Hindlimb muscle (tissue), 1 donor: ENCODE data around the gene RAB27B. TPM values are rescaled to one million over a fixed set of nuclear protein-coding genes. Genes with fewer than 3 reads are reported as not detected.

Experiments
- DNase-seq: peaks from one replicate; pipeline ENCODE4 v3.0.0-alpha.2; 2013
- polyA plus RNA-seq: library from polyadenylated mRNA; unstranded; fragments of 120-200 nt; gene quantifications from one replicate; pipeline ENCODE4 v1.2.1, GENCODE V29; 2013; ENCODE audit not compliant: insufficient read length

The RAB27B gene
- polyA plus RNA-seq, 1 donor, result 0.30 TPM

GRCh38 chr18:54867131-54867530 lies 38.9 kb downstream of the RAB27B start:
- DNase-seq, result no peak

- DNase-seq, result no peak
Observed at GRCh38 chr18:54871231-54871630, 43.0 kb downstream of the RAB27B start.

GRCh38 chr18:54872681-54873080 lies 44.4 kb downstream of the RAB27B start:
- DNase-seq, result no peak

- DNase-seq, result no peak
Observed at GRCh38 chr18:54873884-54874255, 45.6 kb downstream of the RAB27B start.

GRCh38 chr18:54875063-54875462 lies 46.8 kb downstream of the RAB27B start:
- no peak for DNase-seq

DNA sequence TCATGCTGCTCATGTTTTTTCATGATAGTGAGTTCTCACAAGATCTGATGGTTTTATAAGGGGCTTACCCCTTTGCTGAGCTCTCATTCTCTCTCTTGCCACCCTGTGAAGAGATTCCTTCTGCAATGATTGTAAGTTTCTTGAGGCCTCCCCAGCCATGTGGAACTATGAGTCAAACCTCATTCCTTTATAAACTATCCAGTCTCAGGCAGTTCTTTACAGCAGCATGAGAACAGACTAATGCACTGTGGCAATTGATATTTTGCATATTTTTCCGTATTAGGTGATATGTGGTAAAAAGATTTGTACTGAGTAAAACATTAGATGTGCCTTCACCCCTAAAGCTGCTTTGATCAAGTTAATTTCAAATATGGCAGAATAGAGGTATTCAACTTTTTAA lies 48.8 kb downstream of the RAB27B start:
- no peak for DNase-seq

DNA sequence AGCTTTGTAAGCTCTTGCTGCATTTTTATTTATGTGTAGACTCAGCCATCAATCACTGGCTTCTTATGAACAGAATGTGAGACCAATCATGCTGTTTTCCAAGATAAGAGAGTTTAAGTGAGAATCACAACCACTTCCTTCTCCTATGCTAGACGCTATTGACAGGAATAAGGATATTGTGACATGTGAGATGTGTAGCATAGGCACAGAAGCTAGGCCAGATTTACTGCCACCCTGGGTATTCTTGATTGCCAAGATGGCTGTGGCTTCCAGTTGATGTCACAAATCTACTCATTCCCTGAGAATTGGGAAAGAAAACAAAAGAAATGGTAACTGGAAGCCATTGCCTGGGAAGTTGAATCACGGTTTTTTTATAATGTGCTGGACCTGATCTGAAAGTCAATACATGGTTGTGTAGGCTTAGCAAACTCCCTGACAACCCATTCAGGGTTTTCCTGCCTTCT lies 49.9 kb downstream of the RAB27B start:
- no peak for DNase-seq

GRCh38 chr18:54878659-54879358 lies 50.5 kb downstream of the RAB27B start:
- DNase-seq, result no peak

GRCh38 chr18:54879691-54880090 lies 51.4 kb downstream of the RAB27B start:
- no peak for DNase-seq

DNA sequence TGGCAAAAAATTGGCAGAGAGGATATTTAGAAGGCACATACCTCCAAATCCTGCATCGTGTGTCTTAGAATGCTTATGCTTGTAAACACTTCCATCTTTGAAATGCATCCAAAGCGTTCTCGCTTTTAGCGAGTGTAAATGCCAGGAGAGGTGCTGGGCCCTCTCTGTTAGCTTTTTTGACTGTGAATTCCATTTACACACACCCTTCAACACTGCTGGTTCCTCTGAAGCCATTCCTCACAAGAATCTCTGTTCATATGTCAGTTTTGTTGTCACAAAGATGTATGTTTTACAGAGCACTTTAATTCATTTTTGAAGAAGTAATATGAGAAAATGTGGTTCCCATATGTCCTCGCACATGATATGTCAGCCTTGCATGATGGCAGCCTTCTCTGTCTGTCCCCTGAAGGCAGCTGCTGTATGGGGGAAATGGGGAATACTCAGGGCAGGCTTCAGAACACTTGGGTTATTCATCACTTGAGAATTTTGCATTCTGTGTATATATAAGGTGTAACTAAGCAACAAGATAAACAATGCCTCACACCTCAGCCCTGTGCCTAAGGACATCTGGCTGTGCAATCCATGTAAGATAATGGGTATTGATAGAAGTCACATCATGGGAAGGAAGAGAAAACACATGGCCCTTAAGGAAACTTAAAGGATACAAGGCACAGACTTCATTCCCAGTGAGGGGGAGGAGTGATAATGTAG lies 52.3 kb downstream of the RAB27B start:
- DNase-seq, result no peak

DNA sequence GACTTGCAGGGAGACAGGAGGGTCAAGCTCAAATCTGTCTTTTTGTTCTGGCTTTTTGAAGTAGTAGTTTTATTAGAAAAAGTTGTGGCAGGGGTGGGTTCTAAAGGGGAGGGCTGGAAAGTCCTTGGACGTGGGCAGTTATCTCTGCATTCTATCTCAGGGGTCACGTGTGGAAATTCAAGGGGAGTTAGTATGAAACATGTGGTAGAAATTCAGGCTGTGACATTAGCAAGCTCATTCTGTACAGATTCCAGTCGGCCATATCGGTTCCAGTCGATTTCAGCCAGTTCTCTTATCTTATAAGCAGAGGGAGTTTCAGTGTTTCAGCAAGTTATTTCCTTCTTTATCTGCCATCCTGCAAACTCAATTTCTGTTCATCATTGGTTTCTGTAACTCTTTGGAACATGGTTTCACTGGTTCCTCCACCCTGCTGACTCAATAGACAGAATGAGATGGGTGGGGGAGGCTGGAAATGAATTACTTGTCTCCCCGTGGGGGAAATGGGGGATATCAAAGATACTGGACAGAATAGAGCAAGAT lies 53.0 kb downstream of the RAB27B start:
- no peak for DNase-seq

GRCh38 chr18:54882318-54882717 lies 54.0 kb downstream of the RAB27B start:
- DNase-seq, result no peak

- DNase-seq, result no peak
Observed at GRCh38 chr18:54883816-54884604, 55.7 kb downstream of the RAB27B start.

GRCh38 chr18:54888378-54888777 lies 60.1 kb downstream of the RAB27B start:
- DNase-seq, result no peak

GRCh38 chr18:54888933-54889332 lies 60.7 kb downstream of the RAB27B start:
- DNase-seq, result no peak

DNA sequence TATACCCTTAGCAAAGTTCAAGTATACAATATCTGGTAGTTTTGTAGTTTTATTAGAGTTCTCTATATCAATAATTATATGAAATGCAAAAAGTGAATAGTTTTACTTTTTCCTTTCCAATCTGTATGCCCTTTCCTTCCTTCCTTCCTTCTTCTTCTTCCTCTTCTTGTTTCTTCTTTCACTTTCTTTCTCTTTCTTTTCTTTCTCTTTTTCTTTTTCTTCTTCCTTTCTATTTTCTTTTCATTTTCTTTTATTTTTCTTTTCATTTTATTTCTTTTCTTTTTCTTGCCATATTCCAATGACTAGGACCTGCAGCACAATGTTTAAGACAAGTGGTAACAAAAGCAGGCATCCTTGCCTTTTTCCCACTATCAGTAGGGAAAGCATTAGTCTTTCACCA lies 71.2 kb downstream of the RAB27B start:
- no peak for DNase-seq

DNA sequence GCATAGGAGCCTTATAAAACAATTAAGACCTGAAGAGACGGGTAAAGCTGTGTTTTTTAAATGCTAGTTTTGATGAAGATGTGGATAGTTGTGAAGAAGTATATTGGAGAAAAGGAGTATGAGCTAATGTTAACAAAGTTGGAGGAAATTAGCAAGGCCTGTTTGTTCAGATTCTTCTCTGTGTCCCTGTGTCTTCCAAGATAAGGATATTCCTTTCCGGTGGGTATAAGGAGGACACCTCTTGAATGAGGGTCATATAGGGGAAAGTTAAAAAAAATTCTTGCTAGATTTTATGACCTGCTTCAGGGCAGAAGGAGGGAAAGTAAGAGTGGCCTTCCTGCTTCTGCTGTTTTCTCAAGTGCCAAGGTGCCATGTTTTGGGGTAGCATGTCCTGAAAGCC lies 72.0 kb downstream of the RAB27B start:
- DNase-seq, result no peak

DNA sequence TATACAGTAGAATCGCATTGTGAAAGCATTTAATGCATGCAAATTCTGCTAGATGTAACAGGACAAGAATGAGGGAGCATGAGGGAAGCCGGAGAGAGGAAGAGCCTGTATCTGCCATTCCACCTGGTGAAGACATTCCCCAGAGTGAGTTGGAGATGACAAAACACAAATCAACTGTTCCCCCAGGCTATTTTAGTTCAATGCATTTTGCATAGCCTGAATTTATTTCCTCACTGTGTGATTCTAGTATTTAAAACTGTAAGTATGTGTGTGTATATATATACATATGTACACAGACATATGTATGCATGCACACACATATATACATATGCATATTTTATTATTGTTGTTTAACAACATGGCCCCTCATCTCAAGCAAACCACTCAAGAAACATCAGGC lies 76.3 kb downstream of the RAB27B start:
- no peak for DNase-seq

DNA sequence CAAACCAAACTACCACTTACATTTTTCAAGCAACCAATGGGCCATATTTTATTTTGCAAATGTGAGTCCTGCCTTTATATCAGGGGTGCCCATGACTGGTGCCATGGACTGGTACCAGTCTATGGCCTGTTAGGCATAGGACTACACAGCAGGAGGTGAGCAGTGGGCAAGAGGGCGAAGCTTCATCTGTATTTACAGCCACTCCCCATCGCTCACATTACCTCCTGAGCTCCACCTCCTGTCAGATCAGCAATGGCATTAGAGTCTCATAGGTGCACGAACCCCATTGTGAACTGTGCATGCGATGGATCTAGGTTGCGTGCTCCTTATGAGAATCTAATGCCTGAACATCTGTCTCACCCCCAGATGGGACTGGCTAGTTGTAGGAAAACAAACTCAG lies 77.4 kb downstream of the RAB27B start:
- no peak for DNase-seq

DNA sequence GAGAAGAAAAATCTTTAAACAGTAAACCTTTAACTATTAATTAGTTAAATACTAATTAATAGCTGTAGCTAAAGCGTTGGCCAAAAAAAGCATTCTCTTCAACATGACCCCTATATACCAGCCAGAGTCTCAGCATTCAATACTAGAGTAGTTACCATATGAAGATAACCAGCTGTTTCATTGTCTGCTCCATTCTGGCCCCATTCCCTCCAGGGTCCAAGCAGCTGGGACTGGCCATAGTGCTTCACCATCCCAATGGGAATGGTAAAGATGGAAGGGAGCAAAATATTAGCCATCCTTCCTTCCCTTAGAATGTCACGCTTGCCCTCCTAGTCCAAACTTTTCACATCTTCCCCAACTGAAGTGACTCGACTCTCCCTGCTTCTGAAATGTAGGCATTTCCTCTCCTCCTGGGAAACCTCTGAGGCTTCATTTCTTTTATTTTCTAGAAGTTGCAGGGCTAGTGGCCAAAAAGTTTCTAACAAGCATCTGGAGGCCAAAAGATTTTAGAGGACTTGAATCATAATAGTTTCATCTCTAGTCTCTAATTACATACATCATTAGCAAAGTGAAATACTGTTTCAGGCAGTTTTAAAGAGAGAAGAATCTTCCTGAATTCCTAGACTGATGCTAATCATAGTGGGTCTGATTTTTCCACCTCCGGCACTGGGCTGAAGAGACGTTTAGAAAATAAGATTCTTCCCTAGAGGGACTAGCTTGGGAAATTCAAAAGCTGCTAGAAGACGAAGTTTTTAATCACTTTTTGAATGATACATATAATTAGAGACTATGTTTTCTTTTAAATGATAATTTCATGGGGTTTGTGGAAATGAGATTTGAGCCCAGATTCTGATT lies 78.3 kb downstream of the RAB27B start:
- DNase-seq, result no peak

DNA sequence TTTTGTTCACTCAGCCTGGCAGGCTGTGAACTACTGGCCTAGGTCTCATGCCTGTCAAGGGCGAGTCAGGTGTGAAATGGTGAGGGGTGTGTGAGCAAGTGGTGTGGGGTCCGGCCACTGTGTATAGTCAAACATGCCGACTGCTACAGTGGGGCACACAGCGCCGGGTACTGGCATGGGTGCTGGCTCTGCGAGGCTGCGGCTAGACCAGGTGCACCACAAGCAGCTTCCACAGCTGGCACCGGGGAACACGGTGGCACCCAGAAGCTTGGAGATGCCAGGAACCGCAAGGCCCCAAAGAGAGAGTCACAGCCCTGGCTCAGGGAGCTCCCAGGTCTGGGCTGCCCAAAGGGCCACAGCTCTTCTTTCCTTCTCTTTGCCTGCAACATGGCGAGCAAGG lies 81.3 kb downstream of the RAB27B start:
- no peak for DNase-seq
